ENCODE data around the gene KIF2A.

The KIF2A gene

GRCh38 chr5:62386824-62387223 is 80.8 kb downstream of the KIF2A start:
- DNase-seq = no peak

GRCh38 chr5:62395210-62395950 is 89.4 kb downstream of the KIF2A start:
- DNase-seq = no peak

GRCh38 chr5:62403411-62404250 is 97.6 kb downstream of the KIF2A start, which contains the start of gene DIMT1:
DIMT1 (minus strand) TSS chr5:62403905; CDS start chr5:62403772, 133 bp downstream.
- peak; percentile 80 for DNase-seq

- DNase-seq = peak; percentile 94
These were observed 106.7 kb downstream of the KIF2A start, which contains the start of gene IPO11 for GRCh38 chr5:62412549-62413329. IPO11 (plus strand) TSS chr5:62412763; CDS start chr5:62437280, 24,517 bp downstream.

- no peak for DNase-seq
These were observed 107.7 kb downstream of the KIF2A start for GRCh38 chr5:62413711-62414110.

- no peak for DNase-seq
These were observed 112.6 kb downstream of the KIF2A start for GRCh38 chr5:62418462-62419076.

- no peak for DNase-seq
These were observed 113.6 kb downstream of the KIF2A start for GRCh38 chr5:62419609-62420008.

- DNase-seq = no peak
These were observed 115.4 kb downstream of the KIF2A start for GRCh38 chr5:62421414-62421813.

- no peak for DNase-seq
These were observed 118.8 kb downstream of the KIF2A start for GRCh38 chr5:62424763-62425162.

- DNase-seq = no peak
These were observed 126.0 kb downstream of the KIF2A start for GRCh38 chr5:62431735-62432620.

GRCh38 chr5:62432621-62433064 is 126.6 kb downstream of the KIF2A start:
- no peak for DNase-seq

Data from NCI-H2227 treated with DMSO at 0.1 percent for 48 hours (cell line).